Stimulated activated CD8-positive, alpha-beta memory T cell treated with anti-CD3 and anti-CD28 coated beads, Interleukin-15, amount 100 ng/mL, for 24 hours (primary cell): Measurements from ENCODE around the gene CTNNA3.

ENCODE experiments used
- DNase-seq: peaks from one replicate; pipeline ENCODE4 v3.0.0-alpha.2; 2020; ENCODE audit warnings: low read depth

CTNNA3 gene

GRCh38 chr10:66931340-66931948 is 764.6 kb downstream of the CTNNA3 start:
- DNase-seq: no peak

GRCh38 chr10:66929375-66929774 is 766.6 kb downstream of the CTNNA3 start:
- DNase-seq: no peak

- no peak for DNase-seq
Observed at GRCh38 chr10:66928776-66929175, 767.2 kb downstream of the CTNNA3 start.

- no peak for DNase-seq
Observed at GRCh38 chr10:66927971-66928770, 767.8 kb downstream of the CTNNA3 start.

- no peak for DNase-seq
Observed at GRCh38 chr10:66927251-66927935, 768.6 kb downstream of the CTNNA3 start.

- DNase-seq: no peak
Observed at GRCh38 chr10:66926841-66927240, 769.2 kb downstream of the CTNNA3 start.

GRCh38 chr10:66925896-66926715 is 769.9 kb downstream of the CTNNA3 start, which contains the start of gene LRRTM3:
LRRTM3 (plus strand) TSS chr10:66926036.
- no peak for DNase-seq

GRCh38 chr10:66925373-66925772 is 770.6 kb downstream of the CTNNA3 start:
- no peak for DNase-seq

GRCh38 chr10:66924674-66925345 is 771.2 kb downstream of the CTNNA3 start:
- no peak for DNase-seq

- no peak for DNase-seq
Observed at GRCh38 chr10:66919248-66919647, 776.7 kb downstream of the CTNNA3 start.

- DNase-seq: no peak
Observed at GRCh38 chr10:66917104-66917503, 778.9 kb downstream of the CTNNA3 start.

GRCh38 chr10:66916030-66916429 is 780.0 kb downstream of the CTNNA3 start:
- no peak for DNase-seq

- no peak for DNase-seq
Observed at GRCh38 chr10:66910671-66911070, 785.3 kb downstream of the CTNNA3 start.

GRCh38 chr10:66892871-66893270 is 803.1 kb downstream of the CTNNA3 start:
- no peak for DNase-seq

- DNase-seq: no peak
Observed at GRCh38 chr10:66888237-66888636, 807.8 kb downstream of the CTNNA3 start.

- no peak for DNase-seq
Observed at GRCh38 chr10:66886848-66887247, 809.1 kb downstream of the CTNNA3 start.

- no peak for DNase-seq
Observed at GRCh38 chr10:66882271-66882670, 813.7 kb downstream of the CTNNA3 start.

- no peak for DNase-seq
Observed at GRCh38 chr10:66881814-66882213, 814.2 kb downstream of the CTNNA3 start.

- no peak for DNase-seq
Observed at GRCh38 chr10:66880826-66881225, 815.2 kb downstream of the CTNNA3 start.

GRCh38 chr10:66880292-66880691 is 815.7 kb downstream of the CTNNA3 start:
- no peak for DNase-seq

GRCh38 chr10:66877361-66877760 is 818.6 kb downstream of the CTNNA3 start:
- DNase-seq: no peak

- DNase-seq: no peak
Observed at GRCh38 chr10:66869635-66870034, 826.4 kb downstream of the CTNNA3 start.
